IMR-90 (cell line): ENCODE results near the gene SEMA5A. TPM values are rescaled to one million over a fixed set of nuclear protein-coding genes. Genes with fewer than 3 reads are reported as not detected.

ENCODE experiments used
- ATAC-seq: fragments of 200-7000 bp; cut with Tn5 transposase; 2 replicates; pipeline ENCODE4 v1.9.1; 2020; ENCODE audit warnings: low read depth, mild to moderate bottlenecking, moderate library complexity
- BruUV-seq: library from RNA; stranded (reverse); fragments of 400-500 nt; replicated peaks from 2 replicates; lab custom pipeline; 2021; lab: Mats Ljungman, UMichigan
- CTCF ChIA-PET: fragments of 300-600 bp; formaldehyde crosslinking; extraction: SDS; loops from one replicate; lab custom pipeline; 2021; ENCODE audit warnings: antibody characterized with exemption; lab: Yijun Ruan, JAX
- POLR2A ChIA-PET: fragments of 300-600 bp; sonication (Branson Sonifier 250); formaldehyde crosslinking; loops from one replicate; lab custom pipeline; 2022; ENCODE audit warnings: antibody characterized with exemption; ENCODE audit not compliant: unreplicated experiment; lab: Charles Lee
- DNase-seq: peaks from one replicate; pipeline ENCODE4 v3.0.0; 2013
- H2AFZ ChIP-seq: replicated peaks from 2 replicates; pipeline ENCODE3; 2013; ENCODE audit warnings: low read length, mild to moderate bottlenecking; ENCODE audit not compliant: poor library complexity
- H2AK5ac ChIP-seq: 2 replicates; pipeline ENCODE4 v1.6.1; 2013; ENCODE audit warnings: low read depth, low read length, inconsistent platforms
- H2AK9ac ChIP-seq: replicated peaks from 2 replicates; pipeline ENCODE3; 2013; ENCODE audit warnings: mild to moderate bottlenecking, low read depth, low read length, moderate library complexity; ENCODE audit not compliant: poor library complexity
- H2BK120ac ChIP-seq: 2 replicates; pipeline ENCODE4 v1.6.1; 2013; ENCODE audit warnings: low read depth, low read length, inconsistent platforms
- H2BK15ac ChIP-seq: 3 replicates; pipeline ENCODE4 v1.6.1; 2013; ENCODE audit warnings: low read depth, low read length, inconsistent platforms
- H2BK20ac ChIP-seq: 2 replicates; pipeline ENCODE4 v1.6.1; 2013; ENCODE audit warnings: low read depth, mild to moderate bottlenecking, inconsistent platforms, low read length, moderate library complexity
- H2BK5ac ChIP-seq: 2 replicates; pipeline ENCODE4 v1.6.1; 2013; ENCODE audit warnings: mild to moderate bottlenecking, low read depth, low read length, inconsistent platforms; ENCODE audit not compliant: poor library complexity, severe bottlenecking
- H3K14ac ChIP-seq: replicated peaks from 2 replicates; pipeline ENCODE4 v1.6.1; 2013; ENCODE audit warnings: low read depth, low read length, inconsistent platforms
- H3K18ac ChIP-seq: 2 replicates; pipeline ENCODE4 v1.6.1; 2013; ENCODE audit warnings: low read depth, low read length, control low read depth
- H3K23ac ChIP-seq: 2 replicates; pipeline ENCODE4 v1.6.1; 2013; ENCODE audit warnings: low read depth, low read length, inconsistent platforms
- H3K27ac ChIP-seq: 2 replicates; pipeline ENCODE4 v1.5.1; 2013; ENCODE audit warnings: mild to moderate bottlenecking, control low read depth, low read length; ENCODE audit not compliant: insufficient read depth
- H3K27me3 ChIP-seq: 2 replicates; pipeline ENCODE4 v1.6.1; 2013; ENCODE audit warnings: low read length; ENCODE audit not compliant: control insufficient read depth, insufficient read depth
- H3K36me3 ChIP-seq: 2 replicates; pipeline ENCODE4 v1.6.1; 2013; ENCODE audit warnings: low read length, mixed read lengths; ENCODE audit not compliant: control insufficient read depth, insufficient read depth
- H3K4ac ChIP-seq: 2 replicates; pipeline ENCODE4 v1.6.1; 2013; ENCODE audit warnings: low read depth, low read length, inconsistent platforms
- H3K4me1 ChIP-seq: 2 replicates; pipeline ENCODE4 v1.6.1; 2013; ENCODE audit warnings: low read length, mixed read lengths; ENCODE audit not compliant: control insufficient read depth, insufficient read depth
- H3K4me2 ChIP-seq: 2 replicates; pipeline ENCODE4 v1.6.1; 2013; ENCODE audit warnings: low read depth, mild to moderate bottlenecking, control low read depth, low read length, moderate library complexity
- H3K4me3 ChIP-seq: 2 replicates; pipeline ENCODE4 v1.5.1; 2013; ENCODE audit warnings: low read depth, mild to moderate bottlenecking, control low read depth, low read length, moderate library complexity; ENCODE audit not compliant: insufficient read depth
- H3K56ac ChIP-seq: 2 replicates; pipeline ENCODE4 v1.6.1; 2013; ENCODE audit warnings: low read length, inconsistent platforms; ENCODE audit not compliant: insufficient read depth; ENCODE audit errors: extremely low read depth
- H3K79me1 ChIP-seq, 2 experiments: 2 replicates each; pipeline ENCODE4 v1.6.1; 2013; ENCODE audit warnings: low read length in 2 of 2, inconsistent platforms in 1 of 2, low read depth in 1 of 2
- H3K9ac ChIP-seq: 2 replicates; pipeline ENCODE4 v1.6.1; 2013; ENCODE audit warnings: low read depth, low read length, control low read depth
- H3K9me1 ChIP-seq: 2 replicates; pipeline ENCODE4 v1.6.1; 2013; ENCODE audit warnings: low read length, inconsistent platforms; ENCODE audit not compliant: insufficient read depth
- H3K9me3 ChIP-seq: 2 replicates; pipeline ENCODE4 v1.6.1; 2013; ENCODE audit warnings: low read length; ENCODE audit not compliant: control insufficient read depth, insufficient read depth
- H4K20me1 ChIP-seq: 2 replicates; pipeline ENCODE4 v1.6.1; 2013; ENCODE audit warnings: low read length, inconsistent platforms; ENCODE audit not compliant: insufficient read depth
- H4K5ac ChIP-seq: 2 replicates; pipeline ENCODE4 v1.6.1; 2013; ENCODE audit warnings: mild to moderate bottlenecking, low read depth, low read length, control low read depth
- H4K8ac ChIP-seq, 2 experiments: 2 replicates each; pipeline ENCODE4 v1.6.1; 2013; ENCODE audit warnings: low read depth in 2 of 2, low read length in 2 of 2, control low read depth in 1 of 2, inconsistent platforms in 1 of 2
- H4K91ac ChIP-seq: 2 replicates; pipeline ENCODE4 v1.6.1; 2013; ENCODE audit warnings: low read depth, low read length, inconsistent platforms; ENCODE audit not compliant: insufficient read depth
- BHLHE40 ChIP-seq: fragments of 150-350 bp; IDR thresholded peaks from 2 replicates; pipeline ENCODE4 v1.6.1; 2016; ENCODE audit warnings: mild to moderate bottlenecking, low read depth, low read length
- CEBPB ChIP-seq: IDR thresholded peaks from 2 replicates; pipeline ENCODE4 v1.6.1; 2012; ENCODE audit warnings: low read depth, low read length, improper control_type of control experiment
- CHD1 ChIP-seq: IDR thresholded peaks from 2 replicates; pipeline ENCODE4 v1.6.1; 2012; ENCODE audit warnings: low read depth, low read length, improper control_type of control experiment
- FOS ChIP-seq: fragments of 150-350 bp; IDR thresholded peaks from 2 replicates; pipeline ENCODE4 v1.6.1; 2016; ENCODE audit warnings: low read depth, low read length
- MAFK ChIP-seq: IDR thresholded peaks from 2 replicates; pipeline ENCODE4 v1.6.1; 2012; ENCODE audit warnings: low read depth, low read length, improper control_type of control experiment
- MAZ ChIP-seq: IDR thresholded peaks from 2 replicates; pipeline ENCODE4 v1.6.1; 2012; ENCODE audit warnings: low read depth, mild to moderate bottlenecking, low read length, improper control_type of control experiment, moderate library complexity, borderline replicate concordance
- MXI1 ChIP-seq: IDR thresholded peaks from 2 replicates; pipeline ENCODE4 v1.6.1; 2012; ENCODE audit warnings: low read depth, mild to moderate bottlenecking, low read length, moderate library complexity, borderline replicate concordance
- NFE2L2 ChIP-seq: fragments of 150-350 bp; IDR thresholded peaks from 2 replicates; pipeline ENCODE4 v1.6.1; 2016; ENCODE audit warnings: low read depth, mild to moderate bottlenecking, low read length
- POLR2A ChIP-seq: IDR thresholded peaks from 2 replicates; pipeline ENCODE4 v1.6.1; 2012; ENCODE audit warnings: mild to moderate bottlenecking, low read depth, low read length
- RAD21 ChIP-seq: IDR thresholded peaks from 2 replicates; pipeline ENCODE4 v1.6.1; 2012; ENCODE audit warnings: low read length, improper control_type of control experiment
- RCOR1 ChIP-seq: IDR thresholded peaks from 2 replicates; pipeline ENCODE4 v1.6.1; 2012; ENCODE audit warnings: mild to moderate bottlenecking, low read length, improper control_type of control experiment; ENCODE audit not compliant: insufficient replicate concordance
- RFX5 ChIP-seq: IDR thresholded peaks from 2 replicates; pipeline ENCODE4 v1.8.0; 2012; ENCODE audit warnings: low read depth, mild to moderate bottlenecking, low read length, moderate library complexity
- SMC3 ChIP-seq: fragments of 150-350 bp; IDR thresholded peaks from 2 replicates; pipeline ENCODE4 v1.6.1; 2016; ENCODE audit warnings: low read depth, mild to moderate bottlenecking, antibody characterized with exemption, low read length, moderate library complexity
- WGBS, 2 experiments: methylation state at CpG; one replicate each; pipeline versions ENCODE4 v1.1.5 to v1.1.7; 2013; ENCODE audit warnings: missing lambda C conversion rate in 2 of 2; ENCODE audit not compliant: insufficient read length in 1 of 2; ENCODE audit errors: extremely low coverage in 2 of 2; 5-methylcytosine and 5-hydroxymethylcytosine counted together
- dilution Hi-C: fragments of 300-500 bp; cut with HindIII; formaldehyde crosslinking; loops from one replicate; pipeline ENCODE4 v1.14.3; 2018; ENCODE audit warnings: low sequenced_read_pairs; ENCODE audit not compliant: unreplicated experiment
- in situ Hi-C: fragments of 300-500 bp; cut with MboI; formaldehyde crosslinking; loops from 3 replicates; pipeline ENCODE4 v1.14.3; 2019; ENCODE audit warnings: low sequenced_read_pairs, inconsistent platforms, mixed read lengths
- intact Hi-C: fragments of 100-400 bp; cut with micrococcal nuclease; formaldehyde crosslinking; loops from 2 replicates; pipeline ENCODE4 v1.10.0; 2022
- polyA plus RNA-seq, 3 experiments: library from polyadenylated mRNA; depleted of rRNA; stranded (reverse); fragments of >200 nt; gene quantifications; 2 replicates each; pipeline ENCODE4 v1.2.3, GENCODE V29; 2012; ENCODE audit warnings: low replicate concordance in 1 of 3
- total RNA-seq: library from RNA; depleted of rRNA; stranded (reverse); fragments of >200 nt; gene quantifications from 2 replicates; pipeline ENCODE4 v1.2.3, GENCODE V29; 2012
- TF ChIP-seq, protein P1 (sequence below): conservative IDR thresholded peaks from 2 replicates; pipeline ENCODE4 v1.5.1; 2012; ENCODE audit warnings: mild to moderate bottlenecking, low read depth, low read length, improper control_type of control experiment
- TF ChIP-seq, protein P2 (sequence below): fragments of 150-350 bp; IDR thresholded peaks from 2 replicates; pipeline ENCODE4 v1.6.1; 2016; ENCODE audit warnings: low read depth, mild to moderate bottlenecking, low read length, moderate library complexity, borderline replicate concordance
- TF ChIP-seq, protein P3 (sequence below): fragments of 150-350 bp; IDR thresholded peaks from 2 replicates; pipeline ENCODE4 v1.6.1; 2017; ENCODE audit warnings: mild to moderate bottlenecking, antibody characterized with exemption, low read length, low read depth

SEMA5A gene
- total and polyA plus RNA-seq, 2 of the 4 experiments (the other 2 are of a cell fraction), result 8.2 to 9.9 TPM

DNA sequence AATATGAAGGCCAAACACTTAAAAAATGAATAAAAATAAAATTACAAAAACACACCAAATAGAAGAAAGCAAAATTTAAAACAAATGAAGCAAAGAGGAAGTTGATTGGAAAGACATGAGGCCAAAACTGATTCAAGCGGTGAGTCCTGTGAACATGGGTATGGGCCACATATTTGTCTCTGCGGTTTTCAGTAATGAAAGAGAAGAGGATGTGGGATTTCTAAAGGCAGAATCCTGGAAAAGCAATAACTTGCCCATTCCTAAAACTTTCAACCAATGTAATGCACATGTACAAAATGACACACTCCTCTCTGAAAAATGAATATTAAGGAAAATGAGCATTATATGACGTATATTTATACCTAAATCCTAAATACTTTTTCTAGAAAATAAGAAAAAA, 263.7 kb downstream of the SEMA5A start:
- H3K4me3 ChIP-seq, result no peak overlapping the region
- intact Hi-C loops, result no loop called here
- DNase-seq (no peak), ATAC-seq (no peak)
- no peaks in the 10 kb centered on the region for H3K36me3 ChIP-seq
- no peak overlapping the region for H3K23ac ChIP-seq
- peaks cover 8% of the 10 kb centered on the region; the same call in 1 of the 2 replicates for H3K9me1 ChIP-seq
- no peak overlapping the region for H2AFZ ChIP-seq
- H4K8ac ChIP-seq, result no peak overlapping the region
- no peak overlapping the region for H3K4ac ChIP-seq
- in situ Hi-C loops, result no loop called here
- H3K56ac ChIP-seq, result no peak overlapping the region
- H2BK5ac ChIP-seq, result no peak overlapping the region
- no peak overlapping the region for H3K14ac ChIP-seq
- H3K9ac ChIP-seq, result no peak overlapping the region
- H3K4me2 ChIP-seq, result no peak overlapping the region
- dilution Hi-C loops, result no loop called here
- no peak overlapping the region for H2BK15ac ChIP-seq
- H3K9me3 ChIP-seq, result peaks cover 2% of the 10 kb centered on the region; the same call in 1 of the 2 replicates
- H2AK5ac ChIP-seq, result no peak overlapping the region
- H3K27me3 ChIP-seq, result no peaks in the 10 kb centered on the region
- peaks cover 4% of the 10 kb centered on the region for H3K4me1 ChIP-seq
- H2BK20ac ChIP-seq, result no peak overlapping the region
- peaks cover 0 to 21% of the 10 kb centered on the region in 2 experiments; a peak in 3 of 4 replicates for H3K79me1 ChIP-seq
- no TSS peak for BruUV-seq
- H4K91ac ChIP-seq, result no peak overlapping the region
- H3K18ac ChIP-seq, result no peak overlapping the region
- WGBS, 2 experiments, result no CpG with 5 or more reads among the region's 3 CpGs
- H4K5ac ChIP-seq, result no peak overlapping the region
- TF ChIP-seq RAD21, result no peak
- TF ChIP-seq CEBPB, result no peak
- TF ChIP-seq BHLHE40, result no peak
- TF ChIP-seq, protein P1, sequence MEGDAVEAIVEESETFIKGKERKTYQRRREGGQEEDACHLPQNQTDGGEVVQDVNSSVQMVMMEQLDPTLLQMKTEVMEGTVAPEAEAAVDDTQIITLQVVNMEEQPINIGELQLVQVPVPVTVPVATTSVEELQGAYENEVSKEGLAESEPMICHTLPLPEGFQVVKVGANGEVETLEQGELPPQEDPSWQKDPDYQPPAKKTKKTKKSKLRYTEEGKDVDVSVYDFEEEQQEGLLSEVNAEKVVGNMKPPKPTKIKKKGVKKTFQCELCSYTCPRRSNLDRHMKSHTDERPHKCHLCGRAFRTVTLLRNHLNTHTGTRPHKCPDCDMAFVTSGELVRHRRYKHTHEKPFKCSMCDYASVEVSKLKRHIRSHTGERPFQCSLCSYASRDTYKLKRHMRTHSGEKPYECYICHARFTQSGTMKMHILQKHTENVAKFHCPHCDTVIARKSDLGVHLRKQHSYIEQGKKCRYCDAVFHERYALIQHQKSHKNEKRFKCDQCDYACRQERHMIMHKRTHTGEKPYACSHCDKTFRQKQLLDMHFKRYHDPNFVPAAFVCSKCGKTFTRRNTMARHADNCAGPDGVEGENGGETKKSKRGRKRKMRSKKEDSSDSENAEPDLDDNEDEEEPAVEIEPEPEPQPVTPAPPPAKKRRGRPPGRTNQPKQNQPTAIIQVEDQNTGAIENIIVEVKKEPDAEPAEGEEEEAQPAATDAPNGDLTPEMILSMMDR, result no peak
- no peak for TF ChIP-seq SMC3
- no peak for TF ChIP-seq NFE2L2
- TF ChIP-seq, protein P2, sequence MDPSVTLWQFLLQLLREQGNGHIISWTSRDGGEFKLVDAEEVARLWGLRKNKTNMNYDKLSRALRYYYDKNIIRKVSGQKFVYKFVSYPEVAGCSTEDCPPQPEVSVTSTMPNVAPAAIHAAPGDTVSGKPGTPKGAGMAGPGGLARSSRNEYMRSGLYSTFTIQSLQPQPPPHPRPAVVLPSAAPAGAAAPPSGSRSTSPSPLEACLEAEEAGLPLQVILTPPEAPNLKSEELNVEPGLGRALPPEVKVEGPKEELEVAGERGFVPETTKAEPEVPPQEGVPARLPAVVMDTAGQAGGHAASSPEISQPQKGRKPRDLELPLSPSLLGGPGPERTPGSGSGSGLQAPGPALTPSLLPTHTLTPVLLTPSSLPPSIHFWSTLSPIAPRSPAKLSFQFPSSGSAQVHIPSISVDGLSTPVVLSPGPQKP, result no peak
- TF ChIP-seq RCOR1, result no peak
- TF ChIP-seq CHD1, result no peak
- no peak for TF ChIP-seq MAFK
- no peak for TF ChIP-seq MXI1
- no peak for TF ChIP-seq FOS
- TF ChIP-seq, protein P3, sequence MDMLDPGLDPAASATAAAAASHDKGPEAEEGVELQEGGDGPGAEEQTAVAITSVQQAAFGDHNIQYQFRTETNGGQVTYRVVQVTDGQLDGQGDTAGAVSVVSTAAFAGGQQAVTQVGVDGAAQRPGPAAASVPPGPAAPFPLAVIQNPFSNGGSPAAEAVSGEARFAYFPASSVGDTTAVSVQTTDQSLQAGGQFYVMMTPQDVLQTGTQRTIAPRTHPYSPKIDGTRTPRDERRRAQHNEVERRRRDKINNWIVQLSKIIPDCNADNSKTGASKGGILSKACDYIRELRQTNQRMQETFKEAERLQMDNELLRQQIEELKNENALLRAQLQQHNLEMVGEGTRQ, result no peak
- TF ChIP-seq RFX5, result no peak
- no peak for TF ChIP-seq POLR2A
- TF ChIP-seq MAZ, result no peak
- H3K27ac ChIP-seq, result no peak overlapping the region
- H2AK9ac ChIP-seq, result no peak overlapping the region
- ChIA-PET CTCF (no interaction called here), POLR2A (no interaction called here)
- H4K20me1 ChIP-seq, result no peaks in the 10 kb centered on the region
- H2BK120ac ChIP-seq, result no peak overlapping the region
